K562 (cell line): ENCODE data around the gene TNFAIP1. TPM values are rescaled to one million over a fixed set of nuclear protein-coding genes. Genes with fewer than 3 reads are reported as not detected.
A peak's percentile ranks its signal among the peaks of the same experiment; 100 is the strongest.

ENCODE experiments used
- ATF4 ChIP-seq: fragments of 450-650 bp; formaldehyde crosslinking; IDR thresholded peaks from 2 replicates; pipeline ENCODE4 v1.4.0; 2022; ENCODE audit warnings: mild to moderate bottlenecking, moderate library complexity
- BACH1 ChIP-seq: fragments of 200-800 bp; sonication (Bioruptor generic); IDR thresholded peaks from 2 replicates; pipeline ENCODE4 v1.6.1; 2016; ENCODE audit warnings: missing genetic modification characterization, missing compliant biosample characterization
- CREB1 ChIP-seq, 2 experiments: sonication (generic) in 1 of 2; formaldehyde crosslinking in 1 of 2; IDR thresholded peaks; 2 replicates each; pipeline versions ENCODE4 v1.6.1 to v1.8.0; 2012 to 2022; ENCODE audit warnings: inconsistent platforms in 1 of 2, mild to moderate bottlenecking in 1 of 2, missing genetic modification reagents in 1 of 2, moderate library complexity in 1 of 2
- CXXC5 ChIP-seq: fragments of 250-450 bp; sonication (Bioruptor Pico); IDR thresholded peaks from 2 replicates; pipeline ENCODE4 v1.8.0; 2022; ENCODE audit warnings: inconsistent platforms, mild to moderate bottlenecking, moderate library complexity
- E2F3 ChIP-seq: fragments of 250-450 bp; sonication (Bioruptor Pico); IDR thresholded peaks from 2 replicates; pipeline ENCODE4 v1.4.0; 2020; ENCODE audit warnings: mild to moderate bottlenecking
- FOXK1 ChIP-seq: sonication (generic); formaldehyde crosslinking; IDR thresholded peaks from 2 replicates; pipeline ENCODE4 v1.8.0; 2022; ENCODE audit warnings: missing genetic modification reagents, mild to moderate bottlenecking, borderline replicate concordance
- FOXO4 ChIP-seq: fragments of 450-650 bp; formaldehyde crosslinking; IDR thresholded peaks from 2 replicates; pipeline ENCODE4 v1.4.0; 2020; ENCODE audit warnings: mild to moderate bottlenecking, moderate library complexity
- FUS ChIP-seq: fragments of 200-400 bp; formaldehyde crosslinking; optimal IDR thresholded peaks from 2 replicates; pipeline ENCODE3; 2017; ENCODE audit warnings: low read depth, low read length
- HDAC1 ChIP-seq, 2 experiments: fragments of 450-650 bp; IDR thresholded peaks; 2 replicates each; pipeline ENCODE4 v1.6.1; 2016 to 2017; ENCODE audit warnings: inconsistent platforms in 1 of 2, mild to moderate bottlenecking in 1 of 2, moderate library complexity in 1 of 2
- HNRNPUL1 ChIP-seq: fragments of 200-400 bp; formaldehyde crosslinking; IDR thresholded peaks from 2 replicates; pipeline ENCODE4 v1.6.1; 2017; ENCODE audit warnings: low read length
- KDM1A ChIP-seq, 2 experiments: fragments of 450-650 bp; IDR thresholded peaks; 2 replicates each; pipeline ENCODE4 v1.6.1; 2016; ENCODE audit warnings: mild to moderate bottlenecking in 2 of 2
- KLF16 ChIP-seq: IDR thresholded peaks from 2 replicates; pipeline ENCODE4 v1.6.1; 2016; ENCODE audit warnings: antibody characterized with exemption
- MAFF ChIP-seq: IDR thresholded peaks from 2 replicates; pipeline ENCODE4 v1.6.1; 2012; ENCODE audit warnings: low read length, improper control_type of control experiment
- MECOM ChIP-seq: fragments of 250-450 bp; sonication (Bioruptor Pico); IDR thresholded peaks from 2 replicates; pipeline ENCODE4 v1.8.0; 2022; ENCODE audit warnings: inconsistent platforms
- NCOA1 ChIP-seq: fragments of 450-650 bp; IDR thresholded peaks from 2 replicates; pipeline ENCODE4 v1.6.1; 2016; ENCODE audit warnings: low read depth
- PHB ChIP-seq: fragments of 250-450 bp; sonication (Bioruptor Pico); IDR thresholded peaks from 2 replicates; pipeline ENCODE4 v1.5.0; 2021
- PHB2 ChIP-seq: fragments of 450-650 bp; IDR thresholded peaks from 2 replicates; pipeline ENCODE4 v1.6.1; 2017; ENCODE audit warnings: low read depth
- SREBF1 ChIP-seq: fragments of 150-350 bp; IDR thresholded peaks from 2 replicates; pipeline ENCODE4 v1.6.1; 2014; ENCODE audit warnings: antibody characterized with exemption, low read depth, low read length, borderline replicate concordance
- THAP12 ChIP-seq: fragments of 250-450 bp; sonication (Bioruptor Pico); IDR thresholded peaks from 2 replicates; pipeline ENCODE4 v1.9.0; 2021; ENCODE audit warnings: mild to moderate bottlenecking, inconsistent platforms
- TRIM28 ChIP-seq: fragments of 450-650 bp; IDR thresholded peaks from 2 replicates; pipeline ENCODE4 v1.6.1; 2017
- ZNF133 ChIP-seq: fragments of 250-450 bp; sonication (Bioruptor Pico); IDR thresholded peaks from 2 replicates; pipeline ENCODE4 v1.4.0; 2020; ENCODE audit warnings: mild to moderate bottlenecking
- ZNF212 ChIP-seq: fragments of 450-650 bp; formaldehyde crosslinking; IDR thresholded peaks from 2 replicates; pipeline ENCODE4 v1.4.0; 2020; ENCODE audit warnings: mild to moderate bottlenecking
- ZNF354B ChIP-seq: fragments of 250-450 bp; sonication (Bioruptor Pico); IDR thresholded peaks from 2 replicates; pipeline ENCODE4 v1.4.0; 2020
- ZNF764 ChIP-seq: fragments of 250-450 bp; sonication (Bioruptor Pico); IDR thresholded peaks from 2 replicates; pipeline ENCODE4 v1.4.0; 2020; ENCODE audit warnings: low read depth, mild to moderate bottlenecking, moderate library complexity
- polyA plus RNA-seq, 8 experiments: library from polyadenylated mRNA; depleted of rRNA in 4 of 8; stranded (reverse) in 5 of 8; unstranded in 3 of 8; fragments of >200 nt; fragmentation: Nextera tagmentation in 2 of 8; fragmentation: Illumina TruSeq in 1 of 8; extraction: Ambion mirVana in 2 of 8; extraction: Trizol in 1 of 8; gene quantifications; 2 replicates each; pipeline versions ENCODE4 v1.2.1 to v1.2.3, GENCODE V29; 2011 to 2014; ENCODE audit warnings: inconsistent platforms in 1 of 8, missing spikeins in 1 of 8
- total RNA-seq, 7 experiments: library from RNA; depleted of rRNA in 6 of 7; stranded (reverse); fragments of >200 nt in 6 of 7; fragmentation: Illumina TruSeq in 2 of 7; extraction: Trizol in 2 of 7; gene quantifications; 2 replicates each; pipeline versions ENCODE4 v1.2.1 to v1.2.3, GENCODE V29; 2011 to 2021; ENCODE audit warnings: low replicate concordance in 1 of 7
- TF ChIP-seq, protein P1 (sequence below): fragments of 450-650 bp; IDR thresholded peaks from 2 replicates; pipeline ENCODE4 v1.6.1; 2017; ENCODE audit warnings: antibody characterized with exemption

The TNFAIP1 gene
- total and polyA plus RNA-seq, 9 of the 15 experiments (the other 6 are each of a cell fraction or from before 2014, with no cell fraction given): 2.1 to 20.1 (median 8.2) TPM

DNA sequence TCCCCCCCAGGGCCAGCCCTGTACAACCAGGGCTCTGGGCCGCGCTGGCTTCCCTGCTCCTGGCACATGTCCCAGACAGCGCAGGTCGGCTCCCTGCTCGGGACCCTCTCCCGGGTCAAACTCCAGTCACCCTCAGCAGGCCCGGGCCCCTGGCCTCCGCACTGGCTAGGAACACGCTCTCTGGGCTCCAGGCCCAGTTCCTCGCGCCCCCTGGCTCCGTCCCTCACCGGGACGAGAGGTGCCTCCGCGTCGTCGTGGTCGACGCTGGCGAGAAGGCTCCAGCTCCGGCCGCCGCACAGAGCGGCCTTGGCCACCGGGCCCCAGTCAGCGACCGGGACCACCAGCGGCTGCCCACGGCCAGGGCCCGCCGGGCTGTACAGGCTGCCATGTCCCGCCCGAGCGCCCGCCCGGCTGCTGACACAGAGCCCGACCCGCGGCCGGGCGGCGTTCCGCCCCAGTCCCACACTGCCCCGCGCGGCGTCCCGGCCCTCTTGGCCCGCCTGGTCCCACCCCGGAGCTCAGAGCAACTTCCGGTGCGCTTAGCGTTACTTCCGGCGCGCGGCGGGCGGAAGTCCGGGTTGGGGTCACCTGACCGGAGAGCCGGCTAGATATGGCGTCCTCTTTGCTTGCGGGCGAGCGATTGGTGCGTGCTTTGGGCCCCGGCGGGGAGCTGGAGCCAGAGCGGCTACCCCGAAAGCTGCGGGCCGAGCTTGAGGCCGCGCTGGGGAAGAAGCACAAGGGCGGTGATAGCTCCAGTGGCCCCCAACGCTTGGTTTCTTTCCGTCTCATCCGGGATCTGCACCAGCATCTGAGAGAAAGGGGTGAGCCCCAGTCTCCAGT lies 21.7 kb downstream of the TNFAIP1 start, which contains the start of gene POLDIP2 (continued):
- TF ChIP-seq ZNF212 (CRISPR knock-in tag): 0 out of 2 replicates have a peak, but pooled peaks have one; percentile 7
- TF ChIP-seq KDM1A (IDR thresholded peaks at IDR 0.05): no peak
- TF ChIP-seq MECOM (CRISPR knock-in tag): no peak
- no peak for TF ChIP-seq MAFF
- no peak for TF ChIP-seq KLF16
- TF ChIP-seq ZNF764: no peak
- TF ChIP-seq ZNF133 (CRISPR knock-in tag): no peak
- TF ChIP-seq FOXO4 (CRISPR knock-in tag): no peak
- peak; percentile 61 for TF ChIP-seq FUS
- TF ChIP-seq ZNF354B: no peak
- TF ChIP-seq HDAC1 (IDR thresholded peaks at IDR 0.05): peak in 1 of 2 experiments; percentile 96; a peak in 2 of 4 replicates
- TF ChIP-seq THAP12 (CRISPR knock-in tag): peak; percentile 90
- TF ChIP-seq PHB2: no peak
- TF ChIP-seq NCOA1: peak; percentile 69
- no peak for TF ChIP-seq HNRNPUL1
- TF ChIP-seq FOXK1 (CRISPR knock-in tag): no peak
- TF ChIP-seq E2F3: no peak
- TF ChIP-seq ATF4 (CRISPR knock-in tag): no peak
- TF ChIP-seq, protein P1, sequence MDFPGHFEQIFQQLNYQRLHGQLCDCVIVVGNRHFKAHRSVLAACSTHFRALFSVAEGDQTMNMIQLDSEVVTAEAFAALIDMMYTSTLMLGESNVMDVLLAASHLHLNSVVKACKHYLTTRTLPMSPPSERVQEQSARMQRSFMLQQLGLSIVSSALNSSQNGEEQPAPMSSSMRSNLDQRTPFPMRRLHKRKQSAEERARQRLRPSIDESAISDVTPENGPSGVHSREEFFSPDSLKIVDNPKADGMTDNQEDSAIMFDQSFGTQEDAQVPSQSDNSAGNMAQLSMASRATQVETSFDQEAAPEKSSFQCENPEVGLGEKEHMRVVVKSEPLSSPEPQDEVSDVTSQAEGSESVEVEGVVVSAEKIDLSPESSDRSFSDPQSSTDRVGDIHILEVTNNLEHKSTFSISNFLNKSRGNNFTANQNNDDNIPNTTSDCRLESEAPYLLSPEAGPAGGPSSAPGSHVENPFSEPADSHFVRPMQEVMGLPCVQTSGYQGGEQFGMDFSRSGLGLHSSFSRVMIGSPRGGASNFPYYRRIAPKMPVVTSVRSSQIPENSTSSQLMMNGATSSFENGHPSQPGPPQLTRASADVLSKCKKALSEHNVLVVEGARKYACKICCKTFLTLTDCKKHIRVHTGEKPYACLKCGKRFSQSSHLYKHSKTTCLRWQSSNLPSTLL: no peak
- no peak for TF ChIP-seq SREBF1
- no peak for TF ChIP-seq BACH1
- peak; percentile 93 for TF ChIP-seq CXXC5 (CRISPR knock-in tag)
- TF ChIP-seq CREB1 (IDR thresholded peaks at IDR 0.05): peak; percentile 86
- TF ChIP-seq CREB1 (CRISPR knock-in tag; IDR thresholded peaks at IDR 0.05): peak; percentile 73; the same call in 1 of the 2 replicates
- TF ChIP-seq TRIM28: no peak
- no peak for TF ChIP-seq PHB (CRISPR knock-in tag)
